WTC11 (cell line): ENCODE data around the gene LRRC9. TPM values are rescaled to one million over a fixed set of nuclear protein-coding genes. Genes with fewer than 3 reads are reported as not detected.

Experiments used
- ATF1 ChIP-seq: sonication (generic); formaldehyde crosslinking; IDR thresholded peaks from 2 replicates; pipeline ENCODE4 v1.8.1; 2023; ENCODE audit warnings: mild to moderate bottlenecking, moderate library complexity, missing genetic modification reagents
- ATF6 ChIP-seq: sonication (generic); formaldehyde crosslinking; IDR thresholded peaks from 2 replicates; pipeline ENCODE4 v1.8.1; 2023; ENCODE audit warnings: mild to moderate bottlenecking, missing genetic modification reagents
- CTCF ChIP-seq: fragments of 200-600 bp; IDR thresholded peaks from 2 replicates; pipeline ENCODE4 v1.8.0; 2022; ENCODE audit warnings: antibody characterized with exemption
- ERG ChIP-seq: fragments of 250-450 bp; sonication (Bioruptor Pico); IDR thresholded peaks from 2 replicates; pipeline ENCODE4 v1.8.0; 2021; ENCODE audit warnings: mild to moderate bottlenecking
- ETV6 ChIP-seq: sonication (generic); formaldehyde crosslinking; IDR thresholded peaks from 2 replicates; pipeline ENCODE4 v1.8.1; 2022; ENCODE audit warnings: mild to moderate bottlenecking, missing genetic modification reagents
- FOXJ3 ChIP-seq: sonication (generic); formaldehyde crosslinking; IDR thresholded peaks from 2 replicates; pipeline ENCODE4 v1.9.0; 2021; ENCODE audit warnings: missing genetic modification reagents, mild to moderate bottlenecking, borderline replicate concordance
- FOXP1 ChIP-seq: sonication (generic); formaldehyde crosslinking; IDR thresholded peaks from 2 replicates; pipeline ENCODE4 v1.8.0; 2022; ENCODE audit warnings: missing genetic modification reagents, mild to moderate bottlenecking, moderate library complexity, borderline replicate concordance
- GRHL2 ChIP-seq: fragments of 250-450 bp; sonication (Bioruptor Pico); IDR thresholded peaks from 2 replicates; pipeline ENCODE4 v1.8.0; 2022; ENCODE audit warnings: mild to moderate bottlenecking, moderate library complexity; ENCODE audit not compliant: insufficient replicate concordance, severe bottlenecking
- HMGA2 ChIP-seq: fragments of 250-450 bp; sonication (Bioruptor Pico); IDR thresholded peaks from 2 replicates; pipeline ENCODE4 v1.4.0; 2021; ENCODE audit warnings: mild to moderate bottlenecking, moderate library complexity
- JAZF1 ChIP-seq: fragments of 250-450 bp; sonication (Bioruptor Pico); IDR thresholded peaks from 2 replicates; pipeline ENCODE4 v1.9.0; 2021; ENCODE audit warnings: moderate library complexity, mild to moderate bottlenecking, inconsistent platforms
- NR1H2 ChIP-seq: sonication (generic); formaldehyde crosslinking; IDR thresholded peaks from 2 replicates; pipeline ENCODE4 v1.9.0; 2021; ENCODE audit warnings: mild to moderate bottlenecking, moderate library complexity, missing genetic modification reagents
- NR2C2 ChIP-seq: sonication (generic); formaldehyde crosslinking; IDR thresholded peaks from 2 replicates; pipeline ENCODE4 v1.8.0; 2022; ENCODE audit warnings: mild to moderate bottlenecking, missing genetic modification reagents
- PRRX2 ChIP-seq: fragments of 250-450 bp; sonication (Bioruptor Pico); IDR thresholded peaks from 2 replicates; pipeline ENCODE4 v1.8.0; 2021; ENCODE audit warnings: mild to moderate bottlenecking
- SMAD4 ChIP-seq: sonication (generic); formaldehyde crosslinking; IDR thresholded peaks from 2 replicates; pipeline ENCODE4 v1.8.0; 2022; ENCODE audit warnings: mild to moderate bottlenecking, missing genetic modification reagents
- SOX15 ChIP-seq: fragments of 250-450 bp; sonication (Bioruptor Pico); IDR thresholded peaks from 2 replicates; pipeline ENCODE4 v1.9.0; 2021; ENCODE audit warnings: mild to moderate bottlenecking
- SP1 ChIP-seq: sonication (generic); formaldehyde crosslinking; conservative IDR thresholded peaks from 2 replicates; pipeline ENCODE4 v1.8.1; 2022; ENCODE audit warnings: missing genetic modification reagents
- TCF7 ChIP-seq: sonication (generic); formaldehyde crosslinking; IDR thresholded peaks from 2 replicates; pipeline ENCODE4 v1.8.0; 2022; ENCODE audit warnings: mild to moderate bottlenecking, low read depth, missing genetic modification reagents, moderate library complexity
- TEAD1 ChIP-seq: sonication (generic); formaldehyde crosslinking; IDR thresholded peaks from 2 replicates; pipeline ENCODE4 v1.8.0; 2022; ENCODE audit warnings: mild to moderate bottlenecking, missing genetic modification reagents
- TP53 ChIP-seq: sonication (generic); formaldehyde crosslinking; IDR thresholded peaks from 2 replicates; pipeline ENCODE4 v1.8.1; 2023; ENCODE audit warnings: mild to moderate bottlenecking, missing genetic modification reagents
- ZNF317 ChIP-seq: sonication (generic); formaldehyde crosslinking; IDR thresholded peaks from 2 replicates; pipeline ENCODE4 v1.8.1; 2023; ENCODE audit warnings: low read depth, mild to moderate bottlenecking, moderate library complexity, missing genetic modification reagents, borderline replicate concordance
- ZNF396 ChIP-seq: fragments of 250-450 bp; sonication (Bioruptor Pico); IDR thresholded peaks from 2 replicates; pipeline ENCODE4 v1.8.0; 2021; ENCODE audit warnings: mild to moderate bottlenecking, moderate library complexity, borderline replicate concordance
- total RNA-seq: library from RNA; stranded (reverse); gene quantifications from 3 replicates; pipeline ENCODE4 v1.2.3, GENCODE V29; 2021
- TF ChIP-seq, protein P1 (sequence below): sonication (generic); formaldehyde crosslinking; IDR thresholded peaks from 2 replicates; pipeline ENCODE4 v1.8.0; 2022; ENCODE audit warnings: mild to moderate bottlenecking, missing genetic modification reagents
- TF ChIP-seq, protein P2 (sequence below): sonication (generic); formaldehyde crosslinking; IDR thresholded peaks from 2 replicates; pipeline ENCODE4 v1.8.1; 2023; ENCODE audit warnings: mild to moderate bottlenecking, missing genetic modification reagents
- TF ChIP-seq, protein P3 (sequence below): sonication (generic); formaldehyde crosslinking; conservative IDR thresholded peaks from 2 replicates; pipeline ENCODE4 v1.8.1; 2022; ENCODE audit warnings: mild to moderate bottlenecking, missing genetic modification reagents
- TF ChIP-seq, protein P4 (sequence below): fragments of 250-450 bp; sonication (Bioruptor Pico); IDR thresholded peaks from 2 replicates; pipeline ENCODE4 v1.9.0; 2021; ENCODE audit warnings: moderate library complexity, mild to moderate bottlenecking, inconsistent platforms, borderline replicate concordance
- TF ChIP-seq, protein P5 (sequence below): sonication (generic); formaldehyde crosslinking; IDR thresholded peaks from 2 replicates; pipeline ENCODE4 v1.8.0; 2023; ENCODE audit warnings: missing genetic modification reagents
- TF ChIP-seq, protein P6 (sequence below): sonication (generic); formaldehyde crosslinking; conservative IDR thresholded peaks from 2 replicates; pipeline ENCODE4 v1.8.1; 2023; ENCODE audit warnings: mild to moderate bottlenecking, low read depth, missing genetic modification reagents, moderate library complexity

LRRC9 gene
- total RNA-seq, 1 experiment from 2014 or later = 0.79 TPM

GRCh38 chr14:60091550-60092525, 171.9 kb downstream of the LRRC9 start, which contains the start of gene PCNX4 (continued):
- TF ChIP-seq, protein P1, sequence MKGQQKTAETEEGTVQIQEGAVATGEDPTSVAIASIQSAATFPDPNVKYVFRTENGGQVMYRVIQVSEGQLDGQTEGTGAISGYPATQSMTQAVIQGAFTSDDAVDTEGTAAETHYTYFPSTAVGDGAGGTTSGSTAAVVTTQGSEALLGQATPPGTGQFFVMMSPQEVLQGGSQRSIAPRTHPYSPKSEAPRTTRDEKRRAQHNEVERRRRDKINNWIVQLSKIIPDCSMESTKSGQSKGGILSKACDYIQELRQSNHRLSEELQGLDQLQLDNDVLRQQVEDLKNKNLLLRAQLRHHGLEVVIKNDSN (CRISPR knock-in tag) = peak; percentile 59; the same call in 1 of the 2 replicates
- TF ChIP-seq GRHL2 (CRISPR knock-in tag) = no peak
- TF ChIP-seq, protein P2, sequence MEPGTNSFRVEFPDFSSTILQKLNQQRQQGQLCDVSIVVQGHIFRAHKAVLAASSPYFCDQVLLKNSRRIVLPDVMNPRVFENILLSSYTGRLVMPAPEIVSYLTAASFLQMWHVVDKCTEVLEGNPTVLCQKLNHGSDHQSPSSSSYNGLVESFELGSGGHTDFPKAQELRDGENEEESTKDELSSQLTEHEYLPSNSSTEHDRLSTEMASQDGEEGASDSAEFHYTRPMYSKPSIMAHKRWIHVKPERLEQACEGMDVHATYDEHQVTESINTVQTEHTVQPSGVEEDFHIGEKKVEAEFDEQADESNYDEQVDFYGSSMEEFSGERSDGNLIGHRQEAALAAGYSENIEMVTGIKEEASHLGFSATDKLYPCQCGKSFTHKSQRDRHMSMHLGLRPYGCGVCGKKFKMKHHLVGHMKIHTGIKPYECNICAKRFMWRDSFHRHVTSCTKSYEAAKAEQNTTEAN (CRISPR knock-in tag) = peak; percentile 64
- no peak for TF ChIP-seq CTCF
- TF ChIP-seq HMGA2 = no peak
- no peak for TF ChIP-seq TP53 (CRISPR knock-in tag)
- TF ChIP-seq ETV6 (CRISPR knock-in tag) = peak; percentile 91
- no peak for TF ChIP-seq JAZF1 (CRISPR knock-in tag)
- no peak for TF ChIP-seq NR1H2
- TF ChIP-seq, protein P3, sequence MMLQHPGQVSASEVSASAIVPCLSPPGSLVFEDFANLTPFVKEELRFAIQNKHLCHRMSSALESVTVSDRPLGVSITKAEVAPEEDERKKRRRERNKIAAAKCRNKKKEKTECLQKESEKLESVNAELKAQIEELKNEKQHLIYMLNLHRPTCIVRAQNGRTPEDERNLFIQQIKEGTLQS (CRISPR knock-in tag) = no peak
- no peak for TF ChIP-seq SOX15 (CRISPR knock-in tag)
- peak; percentile 80 for TF ChIP-seq SP1 (CRISPR knock-in tag)
- no peak for TF ChIP-seq ERG
- TF ChIP-seq, protein P4, sequence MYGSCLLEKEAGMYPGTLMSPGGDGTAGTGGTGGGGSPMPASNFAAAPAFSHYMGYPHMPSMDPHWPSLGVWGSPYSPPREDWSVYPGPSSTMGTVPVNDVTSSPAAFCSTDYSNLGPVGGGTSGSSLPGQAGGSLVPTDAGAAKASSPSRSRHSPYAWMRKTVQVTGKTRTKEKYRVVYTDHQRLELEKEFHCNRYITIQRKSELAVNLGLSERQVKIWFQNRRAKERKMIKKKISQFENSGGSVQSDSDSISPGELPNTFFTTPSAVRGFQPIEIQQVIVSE (CRISPR knock-in tag) = no peak
- TF ChIP-seq TCF7 (CRISPR knock-in tag) = no peak
- TF ChIP-seq TEAD1 (CRISPR knock-in tag) = peak; percentile 93
- no peak for TF ChIP-seq FOXJ3
- TF ChIP-seq ATF1 = 0 out of 2 replicates have a peak, but pooled peaks have one; percentile 72
- TF ChIP-seq ATF6 (CRISPR knock-in tag) = no peak
- TF ChIP-seq, protein P5, sequence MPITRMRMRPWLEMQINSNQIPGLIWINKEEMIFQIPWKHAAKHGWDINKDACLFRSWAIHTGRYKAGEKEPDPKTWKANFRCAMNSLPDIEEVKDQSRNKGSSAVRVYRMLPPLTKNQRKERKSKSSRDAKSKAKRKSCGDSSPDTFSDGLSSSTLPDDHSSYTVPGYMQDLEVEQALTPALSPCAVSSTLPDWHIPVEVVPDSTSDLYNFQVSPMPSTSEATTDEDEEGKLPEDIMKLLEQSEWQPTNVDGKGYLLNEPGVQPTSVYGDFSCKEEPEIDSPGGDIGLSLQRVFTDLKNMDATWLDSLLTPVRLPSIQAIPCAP (CRISPR knock-in tag) = 0 out of 2 replicates have a peak, but pooled peaks have one; percentile 3
- TF ChIP-seq, protein P6, sequence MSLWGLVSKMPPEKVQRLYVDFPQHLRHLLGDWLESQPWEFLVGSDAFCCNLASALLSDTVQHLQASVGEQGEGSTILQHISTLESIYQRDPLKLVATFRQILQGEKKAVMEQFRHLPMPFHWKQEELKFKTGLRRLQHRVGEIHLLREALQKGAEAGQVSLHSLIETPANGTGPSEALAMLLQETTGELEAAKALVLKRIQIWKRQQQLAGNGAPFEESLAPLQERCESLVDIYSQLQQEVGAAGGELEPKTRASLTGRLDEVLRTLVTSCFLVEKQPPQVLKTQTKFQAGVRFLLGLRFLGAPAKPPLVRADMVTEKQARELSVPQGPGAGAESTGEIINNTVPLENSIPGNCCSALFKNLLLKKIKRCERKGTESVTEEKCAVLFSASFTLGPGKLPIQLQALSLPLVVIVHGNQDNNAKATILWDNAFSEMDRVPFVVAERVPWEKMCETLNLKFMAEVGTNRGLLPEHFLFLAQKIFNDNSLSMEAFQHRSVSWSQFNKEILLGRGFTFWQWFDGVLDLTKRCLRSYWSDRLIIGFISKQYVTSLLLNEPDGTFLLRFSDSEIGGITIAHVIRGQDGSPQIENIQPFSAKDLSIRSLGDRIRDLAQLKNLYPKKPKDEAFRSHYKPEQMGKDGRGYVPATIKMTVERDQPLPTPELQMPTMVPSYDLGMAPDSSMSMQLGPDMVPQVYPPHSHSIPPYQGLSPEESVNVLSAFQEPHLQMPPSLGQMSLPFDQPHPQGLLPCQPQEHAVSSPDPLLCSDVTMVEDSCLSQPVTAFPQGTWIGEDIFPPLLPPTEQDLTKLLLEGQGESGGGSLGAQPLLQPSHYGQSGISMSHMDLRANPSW (CRISPR knock-in tag) = no peak
- peak; percentile 90 for TF ChIP-seq FOXP1
- no peak for TF ChIP-seq NR2C2 (CRISPR knock-in tag)
- no peak for TF ChIP-seq ZNF396
- TF ChIP-seq PRRX2 (CRISPR knock-in tag) = no peak
- no peak for TF ChIP-seq SMAD4 (CRISPR knock-in tag)
- no peak for TF ChIP-seq ZNF317 (CRISPR knock-in tag)
